ENCODE results near the gene ADGRV1. TPM values are rescaled to one million over a fixed set of nuclear protein-coding genes. Genes with fewer than 3 reads are reported as not detected.

Gene ADGRV1
- total RNA-seq, 1 experiment from 2014 or later = not detected

DNA sequence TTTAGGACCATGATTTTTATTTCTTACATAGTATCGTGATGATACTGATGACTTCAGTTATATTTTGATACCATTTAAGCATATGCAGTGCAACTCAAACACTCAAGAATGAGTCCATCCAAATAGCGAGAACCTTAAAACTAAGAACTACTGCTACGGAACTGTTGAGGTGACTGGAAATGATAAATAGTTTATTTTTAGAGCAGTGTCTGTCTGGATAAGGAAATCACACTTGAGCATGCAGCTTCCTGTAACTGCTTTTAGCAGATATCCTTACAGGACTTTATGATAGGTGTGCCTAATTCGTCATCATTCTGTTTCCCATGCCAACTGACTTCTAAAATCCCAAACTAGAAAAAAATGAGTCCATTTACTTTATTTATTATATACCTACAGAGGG is 85.5 kb downstream of the ADGRV1 start:
- TF ChIP-seq, protein P1, sequence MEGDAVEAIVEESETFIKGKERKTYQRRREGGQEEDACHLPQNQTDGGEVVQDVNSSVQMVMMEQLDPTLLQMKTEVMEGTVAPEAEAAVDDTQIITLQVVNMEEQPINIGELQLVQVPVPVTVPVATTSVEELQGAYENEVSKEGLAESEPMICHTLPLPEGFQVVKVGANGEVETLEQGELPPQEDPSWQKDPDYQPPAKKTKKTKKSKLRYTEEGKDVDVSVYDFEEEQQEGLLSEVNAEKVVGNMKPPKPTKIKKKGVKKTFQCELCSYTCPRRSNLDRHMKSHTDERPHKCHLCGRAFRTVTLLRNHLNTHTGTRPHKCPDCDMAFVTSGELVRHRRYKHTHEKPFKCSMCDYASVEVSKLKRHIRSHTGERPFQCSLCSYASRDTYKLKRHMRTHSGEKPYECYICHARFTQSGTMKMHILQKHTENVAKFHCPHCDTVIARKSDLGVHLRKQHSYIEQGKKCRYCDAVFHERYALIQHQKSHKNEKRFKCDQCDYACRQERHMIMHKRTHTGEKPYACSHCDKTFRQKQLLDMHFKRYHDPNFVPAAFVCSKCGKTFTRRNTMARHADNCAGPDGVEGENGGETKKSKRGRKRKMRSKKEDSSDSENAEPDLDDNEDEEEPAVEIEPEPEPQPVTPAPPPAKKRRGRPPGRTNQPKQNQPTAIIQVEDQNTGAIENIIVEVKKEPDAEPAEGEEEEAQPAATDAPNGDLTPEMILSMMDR (IDR thresholded peaks at IDR 0.05; ENCODE audit: unreplicated experiment) = no peak
- ChIA-PET CTCF (interaction anchor here (0.8 kb wide), 1 partner anchor 1893 kb away, joined by 3 read pairs; no protein-coding TSS in a partner anchor), POLR2A (no interaction called here)
- H3K27me3 Mint-ChIP-seq (ENCODE audit: insufficient read depth, unreplicated experiment) = peaks cover 82% of the 10 kb centered on the region
- no TSS peak for BruUV-seq (replicated peaks)
- H3K9me3 Mint-ChIP-seq (ENCODE audit: unreplicated experiment) = no peaks in the 10 kb centered on the region
- intact Hi-C loops (cut with micrococcal nuclease) = no loop called here
- no peaks in the 10 kb centered on the region for H3K4me1 Mint-ChIP-seq (ENCODE audit: insufficient read depth, unreplicated experiment)
- no peak overlapping the region for H3K4me3 Mint-ChIP-seq (ENCODE audit: unreplicated experiment)
- no peaks in the 10 kb centered on the region for H3K36me3 Mint-ChIP-seq (ENCODE audit: insufficient read depth, unreplicated experiment)
- no peak for DNase-seq (ENCODE audit: unreplicated experiment)
- H3K27ac Mint-ChIP-seq (ENCODE audit: low read depth, unreplicated experiment) = no peak overlapping the region

DNA sequence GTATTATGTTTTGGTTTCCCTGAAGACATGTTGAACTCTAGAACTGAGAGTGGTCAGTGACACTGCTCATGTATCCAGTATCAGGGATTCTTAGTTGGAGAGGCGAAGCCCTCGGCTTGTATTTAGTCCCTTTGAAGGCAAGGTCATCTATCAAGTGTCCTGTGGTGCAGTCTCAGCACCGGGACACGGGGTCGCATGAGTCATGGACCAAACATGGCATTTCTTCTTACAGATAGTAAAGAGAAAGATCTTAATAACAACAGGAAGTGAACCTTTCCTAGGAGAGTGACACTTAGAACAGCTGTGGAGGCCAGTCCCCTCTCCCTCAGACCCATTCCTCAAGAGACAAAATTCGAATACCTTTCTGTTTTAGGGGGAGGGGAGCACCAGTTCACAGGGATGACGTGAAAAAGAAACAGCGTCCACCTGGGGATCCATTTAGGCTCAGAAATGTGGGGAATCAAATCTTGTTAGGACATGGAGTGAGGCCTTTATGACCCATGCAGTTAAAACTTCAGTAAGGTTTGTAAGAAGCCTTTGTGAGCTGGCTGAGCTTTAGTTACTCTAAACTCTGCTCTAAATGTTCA is 86.5 kb downstream of the ADGRV1 start:
- intact Hi-C loops (cut with micrococcal nuclease) = no loop called here
- TF ChIP-seq, protein P1 (IDR thresholded peaks at IDR 0.05; ENCODE audit: unreplicated experiment) = no peak

GRCh38 chr5:90650767-90651166 is 92.2 kb downstream of the ADGRV1 start:
- Mint-ChIP-seq H3K36me3 (ENCODE audit: insufficient read depth, unreplicated experiment) (no peaks in the 10 kb centered on the region), H3K9me3 (ENCODE audit: unreplicated experiment) (no peaks in the 10 kb centered on the region), H3K4me1 (ENCODE audit: insufficient read depth, unreplicated experiment) (no peaks in the 10 kb centered on the region), H3K27ac (ENCODE audit: low read depth, unreplicated experiment) (no peak overlapping the region), H3K4me3 (ENCODE audit: unreplicated experiment) (no peak overlapping the region), H3K27me3 (ENCODE audit: insufficient read depth, unreplicated experiment) (peaks cover 81% of the 10 kb centered on the region)
- TF ChIP-seq, protein P1 (IDR thresholded peaks at IDR 0.05; ENCODE audit: unreplicated experiment) = no peak
- BruUV-seq (replicated peaks) = no TSS peak
- no peak for DNase-seq (ENCODE audit: unreplicated experiment)
- CTCF ChIA-PET = no interaction called here
- intact Hi-C loops (cut with micrococcal nuclease) = no loop called here
- POLR2A ChIA-PET = no interaction called here

More for the DNA sequence above, 86.5 kb downstream of the ADGRV1 start:
- Mint-ChIP-seq H3K27me3 (ENCODE audit: insufficient read depth, unreplicated experiment) (peaks cover 81% of the 10 kb centered on the region), H3K4me3 (ENCODE audit: unreplicated experiment) (no peak overlapping the region), H3K4me1 (ENCODE audit: insufficient read depth, unreplicated experiment) (no peaks in the 10 kb centered on the region), H3K9me3 (ENCODE audit: unreplicated experiment) (no peaks in the 10 kb centered on the region), H3K27ac (ENCODE audit: low read depth, unreplicated experiment) (no peak overlapping the region), H3K36me3 (ENCODE audit: insufficient read depth, unreplicated experiment) (no peaks in the 10 kb centered on the region)
- no TSS peak for BruUV-seq (replicated peaks)
- no peak for DNase-seq (ENCODE audit: unreplicated experiment)
- POLR2A ChIA-PET = no interaction called here
- CTCF ChIA-PET = interaction anchor here (0.8 kb wide), 1 partner anchor 1894 kb away, joined by 3 read pairs; no protein-coding TSS in a partner anchor

DNA sequence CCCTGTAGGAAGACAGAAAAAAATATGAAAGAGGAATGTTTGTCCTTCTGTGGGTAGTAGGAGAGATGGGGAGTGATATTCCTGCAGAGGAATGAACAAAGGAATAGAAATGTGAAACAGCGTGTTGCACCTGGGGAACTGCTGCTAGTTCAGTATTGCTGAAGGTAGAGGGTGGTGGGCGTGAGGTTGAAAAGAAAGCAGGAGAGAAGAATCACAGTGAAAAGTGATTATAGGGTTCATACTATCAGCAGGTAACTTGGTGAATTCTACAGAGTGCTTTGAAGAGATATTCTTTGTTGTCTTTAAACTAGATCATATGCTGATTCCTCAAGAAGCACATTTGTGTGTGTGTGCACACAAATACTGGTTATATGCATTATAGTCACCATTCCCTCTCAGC is 95.6 kb downstream of the ADGRV1 start:
- intact Hi-C loops (cut with micrococcal nuclease) = no loop called here
- TF ChIP-seq, protein P1 (IDR thresholded peaks at IDR 0.05; ENCODE audit: unreplicated experiment) = no peak

More for the DNA sequence above, 95.6 kb downstream of the ADGRV1 start:
- no peaks in the 10 kb centered on the region for H3K4me1 Mint-ChIP-seq (ENCODE audit: insufficient read depth, unreplicated experiment)
- ChIA-PET CTCF (no interaction called here), POLR2A (no interaction called here)
- no peak for DNase-seq (ENCODE audit: unreplicated experiment)
- no peak overlapping the region for H3K4me3 Mint-ChIP-seq (ENCODE audit: unreplicated experiment)
- no peaks in the 10 kb centered on the region for H3K36me3 Mint-ChIP-seq (ENCODE audit: insufficient read depth, unreplicated experiment)
- peaks cover 48% of the 10 kb centered on the region for H3K27me3 Mint-ChIP-seq (ENCODE audit: insufficient read depth, unreplicated experiment)
- BruUV-seq (replicated peaks) = no TSS peak
- no peaks in the 10 kb centered on the region for H3K9me3 Mint-ChIP-seq (ENCODE audit: unreplicated experiment)
- no peak overlapping the region for H3K27ac Mint-ChIP-seq (ENCODE audit: low read depth, unreplicated experiment)
